Measurements from ENCODE around the gene METTL4. TPM values are rescaled to one million over a fixed set of nuclear protein-coding genes. Genes with fewer than 3 reads are reported as not detected.

Gene METTL4
- total and polyA plus RNA-seq, 2 donors (not counting 3 experiments of a cell fraction or from before 2014, with no cell fraction given) = 8.3 to 17.4 TPM

DNA sequence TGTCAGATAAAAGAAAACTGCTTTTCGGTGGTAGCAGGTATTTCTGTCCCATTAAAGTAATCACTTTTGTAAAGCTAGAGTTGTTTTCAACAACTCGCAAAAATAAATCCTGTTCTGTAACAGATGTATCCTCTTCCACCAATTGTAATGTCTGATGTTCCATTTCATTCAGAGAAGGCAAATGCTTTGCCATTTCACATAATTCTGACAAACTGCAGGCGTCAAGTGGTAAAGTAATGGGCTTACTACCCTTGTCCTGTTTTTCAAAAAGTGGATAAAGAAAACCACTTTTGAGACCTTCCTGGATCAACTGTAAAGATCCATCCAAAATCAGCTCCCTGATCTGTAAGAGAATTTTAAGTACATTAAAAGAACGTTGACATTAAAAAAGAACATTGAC, 16.6 kb downstream of the METTL4 start:
- FAIRE-seq (no peak), DNase-seq (ENCODE audit: low read depth, low spot score) (peak; percentile 28)
- Histone ChIP-seq H3K4me1 (ENCODE audit: control insufficient read depth, extremely low read depth, insufficient read depth, low read length) (no peaks in the 10 kb centered on the region), H3K4me3 (replicated peaks in 1 of 3; ENCODE audit: insufficient read depth in 1 of 3, low read depth in 1 of 3, low read length in 3 of 3) (no peak overlapping the region), H3K4me2 (ENCODE audit: insufficient read depth, low read length) (no peak overlapping the region), H4K20me1 (replicated peaks; ENCODE audit: control insufficient read depth, extremely low read depth, insufficient read depth, low read length) (no peaks in the 10 kb centered on the region), H3K27me3 (ENCODE audit: control insufficient read depth in 2 of 2, insufficient read depth in 2 of 2, low read length in 2 of 2) (no peaks in the 10 kb centered on the region), H3K36me3 (ENCODE audit: control insufficient read depth in 2 of 2, extremely low read depth in 1 of 2, insufficient read depth in 2 of 2, low read length in 2 of 2) (no peaks in the 10 kb centered on the region), H3K79me2 (ENCODE audit: control insufficient read depth, insufficient read depth, low read length) (no peaks in the 10 kb centered on the region), H3K9me1 (replicated peaks; ENCODE audit: control insufficient read depth, extremely low read depth, insufficient read depth, low read length) (no peaks in the 10 kb centered on the region), H3K27ac (ENCODE audit: insufficient read depth, low read depth, low read length) (no peak overlapping the region), H2AFZ (ENCODE audit: low read depth, low read length) (no peak overlapping the region), H3K9me3 (replicated peaks; ENCODE audit: control insufficient read depth, insufficient read depth, low read length) (no peaks in the 10 kb centered on the region), H3K9ac (replicated peaks; ENCODE audit: extremely low read depth, insufficient read depth, low read length) (no peak overlapping the region)
- no TSS peak for BruUV-seq (replicated peaks)
- dilution Hi-C loops (cut with MboI; ENCODE audit: extremely low pct_ligation_motif_present, low sequenced_read_pairs) (no loop called here), intact Hi-C loops (cut with micrococcal nuclease) (no loop called here)
- POLR2A ChIA-PET = no interaction called here
- CTCF ChIA-PET = interaction anchor here (1.4 to 1.8 kb wide), 4 partner anchors 12 to 969 kb away, joined by 5 to 12 read pairs (median 8); no protein-coding TSS in a partner anchor
- no peak for TF ChIP-seq MAX (IDR thresholded peaks at IDR 0.05; ENCODE audit: insufficient read depth, insufficient read length)
- no peak for TF ChIP-seq POLR2AphosphoS5 (IDR thresholded peaks at IDR 0.05; ENCODE audit: insufficient read depth, low read depth, low read length)
- TF ChIP-seq, protein P1, sequence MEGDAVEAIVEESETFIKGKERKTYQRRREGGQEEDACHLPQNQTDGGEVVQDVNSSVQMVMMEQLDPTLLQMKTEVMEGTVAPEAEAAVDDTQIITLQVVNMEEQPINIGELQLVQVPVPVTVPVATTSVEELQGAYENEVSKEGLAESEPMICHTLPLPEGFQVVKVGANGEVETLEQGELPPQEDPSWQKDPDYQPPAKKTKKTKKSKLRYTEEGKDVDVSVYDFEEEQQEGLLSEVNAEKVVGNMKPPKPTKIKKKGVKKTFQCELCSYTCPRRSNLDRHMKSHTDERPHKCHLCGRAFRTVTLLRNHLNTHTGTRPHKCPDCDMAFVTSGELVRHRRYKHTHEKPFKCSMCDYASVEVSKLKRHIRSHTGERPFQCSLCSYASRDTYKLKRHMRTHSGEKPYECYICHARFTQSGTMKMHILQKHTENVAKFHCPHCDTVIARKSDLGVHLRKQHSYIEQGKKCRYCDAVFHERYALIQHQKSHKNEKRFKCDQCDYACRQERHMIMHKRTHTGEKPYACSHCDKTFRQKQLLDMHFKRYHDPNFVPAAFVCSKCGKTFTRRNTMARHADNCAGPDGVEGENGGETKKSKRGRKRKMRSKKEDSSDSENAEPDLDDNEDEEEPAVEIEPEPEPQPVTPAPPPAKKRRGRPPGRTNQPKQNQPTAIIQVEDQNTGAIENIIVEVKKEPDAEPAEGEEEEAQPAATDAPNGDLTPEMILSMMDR (IDR thresholded peaks at IDR 0.05; ENCODE audit: extremely low read depth in 1 of 2, insufficient read depth in 1 of 2, low read depth in 1 of 2, low read length in 2 of 2) = no peak
- TF ChIP-seq FOS (IDR thresholded peaks at IDR 0.05; ENCODE audit: borderline replicate concordance, insufficient read depth, low read length) = no peak
- no peak for TF ChIP-seq EZH2 (IDR thresholded peaks at IDR 0.05; ENCODE audit: borderline replicate concordance, low read depth, low read length, severe bottlenecking)
- TF ChIP-seq JUN (IDR thresholded peaks at IDR 0.05; ENCODE audit: borderline replicate concordance, insufficient read depth, insufficient read length, low read depth) = no peak
- TF ChIP-seq GATA2 (IDR thresholded peaks at IDR 0.05; ENCODE audit: insufficient read depth, insufficient read length, low read depth, low read length) = no peak
- no peak for TF ChIP-seq MYC (IDR thresholded peaks at IDR 0.05; ENCODE audit: low read depth, low read length)
- TF ChIP-seq POLR2A (IDR thresholded peaks at IDR 0.05; ENCODE audit: low read depth, low read length) = no peak

Measured in endothelial cell of umbilical vein (primary cell).